Activated CD4-positive, alpha-beta T cell treated with anti-CD3 and anti-CD28 coated beads, Interleukin-2, Interleukin-4, amounts not matched to agents 100 ng/mL and 50 ng/mL, durations not matched to agents 16 hours and 8 hours (primary cell): ENCODE measurements around the gene C15orf62.

ENCODE experiments used
- DNase-seq: peaks from one replicate; pipeline ENCODE4 v3.0.0-alpha.2; 2020; ENCODE audit warnings: low spot score

C15orf62 gene

GRCh38 chr15:40755812-40756208 lies 14.0 kb upstream of the C15orf62 start:
- no peak for DNase-seq

- no peak for DNase-seq
These were observed 12.8 kb upstream of the C15orf62 start for GRCh38 chr15:40756938-40757337.

- no peak for DNase-seq
These were observed 9.8 kb upstream of the C15orf62 start for GRCh38 chr15:40759961-40760360.

GRCh38 chr15:40762919-40763800 lies 6.6 kb upstream of the C15orf62 start:
- peak; percentile 30 for DNase-seq

- peak; percentile 57 for DNase-seq
These were observed 5.8 kb upstream of the C15orf62 start, which contains the start of gene GCHFR for GRCh38 chr15:40763801-40764628. TSS of gene GCHFR (plus strand) at chr15:40764068. CDS start at chr15:40764181, 113 bp downstream.

- no peak for DNase-seq
These were observed 5.1 kb upstream of the C15orf62 start for GRCh38 chr15:40764629-40765103.

- DNase-seq: no peak
These were observed 3.5 kb upstream of the C15orf62 start for GRCh38 chr15:40766194-40766815.

- DNase-seq: no peak
These were observed 2.6 kb upstream of the C15orf62 start for GRCh38 chr15:40766906-40767837.

- no peak for DNase-seq
These were observed 1.8 kb upstream of the C15orf62 start for GRCh38 chr15:40767838-40768500.

- no peak for DNase-seq
These were observed 1.1 kb upstream of the C15orf62 start for GRCh38 chr15:40768521-40769273.

- no peak for DNase-seq
These were observed 454 bp downstream of the C15orf62 start for GRCh38 chr15:40770147-40770721.

- DNase-seq: no peak
These were observed 1.5 kb downstream of the C15orf62 start for GRCh38 chr15:40771242-40771641.

- no peak for DNase-seq
These were observed 2.2 kb downstream of the C15orf62 start for GRCh38 chr15:40772014-40772413.

GRCh38 chr15:40773496-40773895 lies 3.7 kb downstream of the C15orf62 start:
- DNase-seq: no peak

GRCh38 chr15:40773902-40774301 lies 4.1 kb downstream of the C15orf62 start:
- DNase-seq: no peak

- DNase-seq: no peak
These were observed 5.2 kb downstream of the C15orf62 start for GRCh38 chr15:40775007-40775406.

GRCh38 chr15:40775740-40776536 lies 6.2 kb downstream of the C15orf62 start:
- DNase-seq: no peak

GRCh38 chr15:40776537-40777141 lies 6.9 kb downstream of the C15orf62 start:
- DNase-seq: peak; percentile 50
